ENCODE measurements around the gene OR51B4. TPM values are rescaled to one million over a fixed set of nuclear protein-coding genes. Genes with fewer than 3 reads are reported as not detected.

The OR51B4 gene
- total and polyA plus RNA-seq, 2 donors (not counting 3 experiments of a cell fraction or from before 2014, with no cell fraction given): 0.08 TPM; not detected in 1

GRCh38 chr11:5252192-5252918, 49.4 kb downstream of the OR51B4 start:
- TF ChIP-seq JUN (IDR thresholded peaks at IDR 0.05; ENCODE audit: borderline replicate concordance, insufficient read depth, insufficient read length, low read depth) (no peak), GATA2 (IDR thresholded peaks at IDR 0.05; ENCODE audit: insufficient read depth, insufficient read length, low read depth, low read length) (no peak), POLR2A (IDR thresholded peaks at IDR 0.05; ENCODE audit: low read depth, low read length) (no peak), MAX (IDR thresholded peaks at IDR 0.05; ENCODE audit: insufficient read depth, insufficient read length) (no peak), CTCF (IDR thresholded peaks at IDR 0.05; ENCODE audit: extremely low read depth in 1 of 2, insufficient read depth in 1 of 2, low read depth in 1 of 2, low read length in 2 of 2) (no peak), POLR2AphosphoS5 (IDR thresholded peaks at IDR 0.05; ENCODE audit: insufficient read depth, low read depth, low read length) (no peak), MYC (IDR thresholded peaks at IDR 0.05; ENCODE audit: low read depth, low read length) (no peak)
- dilution Hi-C loops (cut with MboI; ENCODE audit: extremely low pct_ligation_motif_present, low sequenced_read_pairs): no loop called here
- no TSS peak for BruUV-seq (replicated peaks)
- no peaks in the 10 kb centered on the region for H4K20me1 ChIP-seq (replicated peaks; ENCODE audit: control insufficient read depth, extremely low read depth, insufficient read depth, low read length)
- DNase-seq (ENCODE audit: low read depth, low spot score) (no peak), FAIRE-seq (no peak)
- ChIA-PET CTCF (no interaction called here), POLR2A (no interaction called here)
- no peaks in the 10 kb centered on the region for H3K9me1 ChIP-seq (replicated peaks; ENCODE audit: control insufficient read depth, extremely low read depth, insufficient read depth, low read length)
- H3K9ac ChIP-seq (replicated peaks; ENCODE audit: extremely low read depth, insufficient read depth, low read length): no peak overlapping the region
- H3K4me1 ChIP-seq (ENCODE audit: control insufficient read depth, extremely low read depth, insufficient read depth, low read length): no peaks in the 10 kb centered on the region
- no peaks in the 10 kb centered on the region for H3K36me3 ChIP-seq (ENCODE audit: control insufficient read depth in 2 of 2, extremely low read depth in 1 of 2, insufficient read depth in 2 of 2, low read length in 2 of 2)
- no peaks in the 10 kb centered on the region for H3K27me3 ChIP-seq (ENCODE audit: control insufficient read depth in 2 of 2, insufficient read depth in 2 of 2, low read length in 2 of 2)
- intact Hi-C loops (cut with micrococcal nuclease): no loop called here
- H3K4me2 ChIP-seq (ENCODE audit: insufficient read depth, low read length): no peak overlapping the region
- no peaks in the 10 kb centered on the region for H3K9me3 ChIP-seq (replicated peaks; ENCODE audit: control insufficient read depth, insufficient read depth, low read length)
- H2AFZ ChIP-seq (ENCODE audit: low read depth, low read length): no peak overlapping the region
- no peak overlapping the region for H3K4me3 ChIP-seq (replicated peaks in 1 of 3; ENCODE audit: insufficient read depth in 1 of 3, low read depth in 1 of 3, low read length in 3 of 3)
- no peaks in the 10 kb centered on the region for H3K79me2 ChIP-seq (ENCODE audit: control insufficient read depth, insufficient read depth, low read length)
- no peak overlapping the region for H3K27ac ChIP-seq (ENCODE audit: insufficient read depth, low read depth, low read length)
